Upper lobe of left lung (tissue), 4 donors: Measurements from ENCODE around the gene MYO18A.

Experiments used
- POLR2A ChIP-seq, 4 donors: fragments of 450-650 bp; IDR thresholded peaks; one replicate each; pipeline ENCODE4 v1.5.1; 2016 to 2017; ENCODE audit warnings: antibody characterized with exemption in 4 of 4, mild to moderate bottlenecking in 2 of 4
- TF ChIP-seq, protein P1 (sequence below), 6 experiments: fragments of 450-650 bp in 4 of 6; fragments of 200-600 bp in 2 of 6; sonication (generic) in 2 of 6; IDR thresholded peaks; one replicate each; pipeline ENCODE4 v1.5.1; 2016 to 2019; ENCODE audit warnings: antibody characterized with exemption in 6 of 6

DNA sequence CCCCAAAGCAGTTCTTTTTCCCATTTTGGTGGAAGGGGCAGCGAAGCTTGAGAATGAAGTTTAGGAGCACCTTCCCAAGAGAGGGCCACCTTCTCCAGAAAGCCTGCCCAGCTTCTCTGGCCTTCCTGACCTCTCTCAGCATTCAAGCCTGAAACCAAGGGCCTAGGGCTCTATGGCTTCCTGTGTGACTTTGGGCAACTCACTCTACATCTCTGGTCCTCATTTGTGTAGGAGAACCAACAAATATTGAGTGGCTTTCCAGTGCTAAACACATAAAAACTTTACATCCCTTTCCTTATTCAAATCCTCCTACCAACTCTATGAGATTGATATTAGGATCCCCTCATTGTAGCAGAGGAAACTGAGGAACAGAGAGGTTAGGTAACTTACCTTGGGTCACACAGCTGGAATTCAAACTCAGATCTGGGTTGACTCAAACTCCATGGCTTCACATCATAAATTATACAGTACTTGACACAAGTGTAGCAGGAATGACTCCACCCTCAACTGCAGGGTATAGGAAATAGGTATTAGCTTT, 32.0 kb upstream of the MYO18A start:
- TF ChIP-seq, protein P1, sequence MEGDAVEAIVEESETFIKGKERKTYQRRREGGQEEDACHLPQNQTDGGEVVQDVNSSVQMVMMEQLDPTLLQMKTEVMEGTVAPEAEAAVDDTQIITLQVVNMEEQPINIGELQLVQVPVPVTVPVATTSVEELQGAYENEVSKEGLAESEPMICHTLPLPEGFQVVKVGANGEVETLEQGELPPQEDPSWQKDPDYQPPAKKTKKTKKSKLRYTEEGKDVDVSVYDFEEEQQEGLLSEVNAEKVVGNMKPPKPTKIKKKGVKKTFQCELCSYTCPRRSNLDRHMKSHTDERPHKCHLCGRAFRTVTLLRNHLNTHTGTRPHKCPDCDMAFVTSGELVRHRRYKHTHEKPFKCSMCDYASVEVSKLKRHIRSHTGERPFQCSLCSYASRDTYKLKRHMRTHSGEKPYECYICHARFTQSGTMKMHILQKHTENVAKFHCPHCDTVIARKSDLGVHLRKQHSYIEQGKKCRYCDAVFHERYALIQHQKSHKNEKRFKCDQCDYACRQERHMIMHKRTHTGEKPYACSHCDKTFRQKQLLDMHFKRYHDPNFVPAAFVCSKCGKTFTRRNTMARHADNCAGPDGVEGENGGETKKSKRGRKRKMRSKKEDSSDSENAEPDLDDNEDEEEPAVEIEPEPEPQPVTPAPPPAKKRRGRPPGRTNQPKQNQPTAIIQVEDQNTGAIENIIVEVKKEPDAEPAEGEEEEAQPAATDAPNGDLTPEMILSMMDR (IDR thresholded peaks at IDR 0.05) = no peak
- no peak for TF ChIP-seq POLR2A (IDR thresholded peaks at IDR 0.05)
